Measurements from ENCODE around the gene ADAMTS3.

- no peak for TF ChIP-seq CTCF (IDR thresholded peaks at IDR 0.05; ENCODE audit: poor library complexity, severe bottlenecking)
- no peak for TF ChIP-seq TAF1 (IDR thresholded peaks at IDR 0.05; ENCODE audit: low read depth)
- no peak for TF ChIP-seq POLR2AphosphoS5 (IDR thresholded peaks at IDR 0.05)
- no peak for TF ChIP-seq EZH2 (IDR thresholded peaks at IDR 0.05; ENCODE audit: borderline replicate concordance, insufficient read depth, low read length, poor library complexity, severe bottlenecking)
- no peak for TF ChIP-seq SMC3 (conservative IDR thresholded peaks at IDR 0.05; ENCODE audit: poor library complexity)
Observed at GRCh38 chr4:72388521-72388920, 180.5 kb downstream of the ADAMTS3 start.
